ENCODE results near the gene DNAI2. TPM values are rescaled to one million over a fixed set of nuclear protein-coding genes. Genes with fewer than 3 reads are reported as not detected.
A peak's percentile ranks its signal among the peaks of the same experiment; 100 is the strongest.

Gene DNAI2
- total RNA-seq, 1 donor from 2014 or later: not detected

DNA sequence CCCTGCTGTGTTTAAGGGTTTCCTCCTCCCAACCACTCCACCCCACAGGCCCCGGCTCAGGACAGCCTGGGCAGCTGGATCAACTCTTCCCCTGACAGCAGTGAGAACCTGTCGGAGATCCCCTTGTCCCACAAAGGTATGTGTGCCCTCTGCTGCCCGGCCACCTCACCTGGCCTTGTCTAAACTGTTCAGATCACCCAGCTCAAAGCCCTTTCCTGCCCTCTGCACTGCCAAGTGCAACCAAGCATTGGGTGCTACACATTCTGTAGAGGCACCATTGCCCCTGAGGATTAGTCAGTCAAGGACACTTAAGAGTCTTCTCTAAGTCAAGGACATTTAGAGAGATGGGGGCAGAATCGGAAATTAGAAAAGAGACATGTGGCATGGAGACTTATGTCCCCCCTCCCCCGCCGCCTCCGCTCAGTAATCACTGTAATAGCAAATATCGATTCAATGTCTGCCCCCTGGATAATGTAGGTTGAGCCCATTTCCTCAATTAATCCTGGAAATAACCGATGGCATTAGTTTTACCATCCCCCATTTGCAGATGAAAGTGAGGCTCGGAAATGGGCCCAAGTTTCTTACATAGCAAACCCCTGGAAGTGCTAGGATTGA, 79.5 kb downstream of the DNAI2 start:
- H3K36me3 Mint-ChIP-seq (ENCODE audit: insufficient read depth): no peaks in the 10 kb centered on the region
- DNase-seq (ENCODE audit: low spot score, unreplicated experiment): no peak
- H3K4me1 Mint-ChIP-seq (ENCODE audit: low read depth): peaks cover 4% of the 10 kb centered on the region
- H3K27ac Mint-ChIP-seq: no peak overlapping the region
- H3K9me3 Mint-ChIP-seq (ENCODE audit: low read depth): no peaks in the 10 kb centered on the region
- TF ChIP-seq, protein P1, sequence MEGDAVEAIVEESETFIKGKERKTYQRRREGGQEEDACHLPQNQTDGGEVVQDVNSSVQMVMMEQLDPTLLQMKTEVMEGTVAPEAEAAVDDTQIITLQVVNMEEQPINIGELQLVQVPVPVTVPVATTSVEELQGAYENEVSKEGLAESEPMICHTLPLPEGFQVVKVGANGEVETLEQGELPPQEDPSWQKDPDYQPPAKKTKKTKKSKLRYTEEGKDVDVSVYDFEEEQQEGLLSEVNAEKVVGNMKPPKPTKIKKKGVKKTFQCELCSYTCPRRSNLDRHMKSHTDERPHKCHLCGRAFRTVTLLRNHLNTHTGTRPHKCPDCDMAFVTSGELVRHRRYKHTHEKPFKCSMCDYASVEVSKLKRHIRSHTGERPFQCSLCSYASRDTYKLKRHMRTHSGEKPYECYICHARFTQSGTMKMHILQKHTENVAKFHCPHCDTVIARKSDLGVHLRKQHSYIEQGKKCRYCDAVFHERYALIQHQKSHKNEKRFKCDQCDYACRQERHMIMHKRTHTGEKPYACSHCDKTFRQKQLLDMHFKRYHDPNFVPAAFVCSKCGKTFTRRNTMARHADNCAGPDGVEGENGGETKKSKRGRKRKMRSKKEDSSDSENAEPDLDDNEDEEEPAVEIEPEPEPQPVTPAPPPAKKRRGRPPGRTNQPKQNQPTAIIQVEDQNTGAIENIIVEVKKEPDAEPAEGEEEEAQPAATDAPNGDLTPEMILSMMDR (IDR thresholded peaks at IDR 0.05; ENCODE audit: unreplicated experiment): no peak
- peaks cover 73% of the 10 kb centered on the region for H3K27me3 Mint-ChIP-seq
- no peak overlapping the region for H3K4me3 Mint-ChIP-seq (ENCODE audit: low read depth)

DNA sequence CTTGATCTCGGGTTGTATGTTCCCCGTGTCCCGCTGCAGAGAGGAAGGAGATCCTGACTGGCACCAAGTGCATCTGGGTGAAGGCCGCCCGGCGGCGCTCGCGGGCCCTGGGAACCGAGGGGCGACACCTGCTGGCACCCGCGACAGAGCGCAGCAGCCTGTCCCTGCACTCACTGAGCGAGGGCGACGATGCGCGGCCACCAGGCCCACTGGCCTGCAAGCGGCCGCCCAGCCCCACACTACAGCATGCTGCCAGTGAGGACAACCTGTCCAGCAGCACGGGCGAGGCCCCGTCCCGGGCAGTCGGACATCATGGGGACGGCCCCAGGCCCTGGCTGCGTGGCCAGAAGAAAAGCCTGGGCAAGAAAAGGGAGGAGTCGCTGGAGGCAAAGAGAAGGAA, 80.1 kb downstream of the DNAI2 start:
- TF ChIP-seq, protein P1 (IDR thresholded peaks at IDR 0.05; ENCODE audit: unreplicated experiment): peak; percentile 92
- Mint-ChIP-seq H3K4me1 (ENCODE audit: low read depth) (peaks cover 5% of the 10 kb centered on the region), H3K27ac (no peak overlapping the region), H3K9me3 (ENCODE audit: low read depth) (no peaks in the 10 kb centered on the region), H3K27me3 (peaks cover 71% of the 10 kb centered on the region), H3K36me3 (ENCODE audit: insufficient read depth) (no peaks in the 10 kb centered on the region), H3K4me3 (ENCODE audit: low read depth) (no peak overlapping the region)
- DNase-seq (ENCODE audit: low spot score, unreplicated experiment): peak; percentile 67

DNA sequence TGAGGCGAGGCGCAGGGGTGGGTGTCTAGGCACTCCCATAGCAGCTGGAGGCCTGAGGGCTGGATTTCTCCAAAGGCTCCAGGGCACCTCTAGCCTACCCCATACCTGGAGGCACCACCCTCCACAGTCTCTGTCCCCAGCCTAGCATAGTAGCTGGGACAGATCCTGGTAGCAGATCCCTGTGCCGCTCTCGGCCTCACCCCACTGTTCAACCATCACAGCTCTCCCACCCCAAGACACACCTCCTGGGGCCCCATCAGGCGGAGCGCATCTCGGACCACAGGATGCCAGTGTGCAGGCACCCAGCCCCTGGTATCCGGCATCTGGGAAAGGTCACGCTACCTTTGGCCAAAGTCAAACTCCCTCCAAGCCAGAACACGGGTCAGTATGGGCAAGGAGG, 80.5 kb downstream of the DNAI2 start:
- H3K4me3 Mint-ChIP-seq (ENCODE audit: low read depth): no peak overlapping the region
- H3K9me3 Mint-ChIP-seq (ENCODE audit: low read depth): no peaks in the 10 kb centered on the region
- H3K27ac Mint-ChIP-seq: no peak overlapping the region
- DNase-seq (ENCODE audit: low spot score, unreplicated experiment): no peak
- peaks cover 5% of the 10 kb centered on the region for H3K4me1 Mint-ChIP-seq (ENCODE audit: low read depth)
- H3K27me3 Mint-ChIP-seq: peaks cover 68% of the 10 kb centered on the region
- TF ChIP-seq, protein P1 (IDR thresholded peaks at IDR 0.05; ENCODE audit: unreplicated experiment): no peak
- no peaks in the 10 kb centered on the region for H3K36me3 Mint-ChIP-seq (ENCODE audit: insufficient read depth)

- Mint-ChIP-seq H3K27ac (no peak overlapping the region), H3K4me1 (ENCODE audit: low read depth) (peaks cover 5% of the 10 kb centered on the region), H3K27me3 (peaks cover 65% of the 10 kb centered on the region), H3K36me3 (ENCODE audit: insufficient read depth) (no peaks in the 10 kb centered on the region), H3K9me3 (ENCODE audit: low read depth) (no peaks in the 10 kb centered on the region), H3K4me3 (ENCODE audit: low read depth) (no peak overlapping the region)
- DNase-seq (ENCODE audit: low spot score, unreplicated experiment): no peak
- TF ChIP-seq, protein P1 (IDR thresholded peaks at IDR 0.05; ENCODE audit: unreplicated experiment): no peak
Observed at GRCh38 chr17:74355065-74355464, 81.0 kb downstream of the DNAI2 start.

DNA sequence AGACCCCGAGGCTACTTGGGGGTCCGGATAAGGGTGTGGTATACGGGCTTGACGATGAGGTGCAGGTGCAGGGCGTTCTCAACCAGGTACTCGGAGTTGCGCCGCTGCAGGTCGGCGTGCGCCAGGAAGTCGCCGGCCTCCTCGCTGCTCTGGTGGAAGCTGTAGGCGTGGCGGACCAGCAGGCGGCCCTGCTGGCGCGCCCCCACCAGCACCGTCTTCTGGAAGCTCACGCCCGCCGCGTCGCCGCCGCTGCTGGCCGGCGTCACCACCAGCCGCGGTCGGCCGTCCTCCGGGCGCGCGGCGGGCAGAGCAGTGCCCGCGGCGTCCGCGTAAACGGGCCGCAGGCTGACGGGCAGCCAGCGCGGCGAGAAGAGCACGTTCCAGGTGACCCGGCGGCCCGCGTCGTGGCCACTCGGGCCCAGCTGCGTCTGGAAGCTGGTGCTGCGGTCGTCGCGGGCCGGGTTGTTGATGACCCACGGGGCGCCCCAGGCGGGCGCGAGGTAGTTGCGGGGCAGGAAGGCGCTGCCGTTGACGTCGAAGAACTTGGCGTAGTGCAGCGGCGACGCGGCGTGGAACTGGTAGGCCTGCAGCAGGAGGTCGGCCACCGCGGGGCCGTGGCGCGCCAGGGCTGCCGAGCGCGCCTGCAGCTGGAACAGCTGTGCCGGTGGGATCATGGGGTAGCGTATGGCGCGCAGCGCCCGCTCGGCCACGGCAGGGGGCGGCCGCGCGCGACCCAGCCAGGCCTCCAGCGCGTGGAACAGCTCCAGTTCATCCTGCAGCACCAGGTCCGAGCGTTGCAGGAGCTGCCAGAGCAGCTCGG, 82.8 kb downstream of the DNAI2 start:
- H3K4me3 Mint-ChIP-seq (ENCODE audit: low read depth): peak overlapping the region; percentile 37
- TF ChIP-seq, protein P1 (IDR thresholded peaks at IDR 0.05; ENCODE audit: unreplicated experiment): peak; percentile 38
- no peak overlapping the region for H3K27ac Mint-ChIP-seq
- no peaks in the 10 kb centered on the region for H3K36me3 Mint-ChIP-seq (ENCODE audit: insufficient read depth)
- H3K9me3 Mint-ChIP-seq (ENCODE audit: low read depth): no peaks in the 10 kb centered on the region
- H3K4me1 Mint-ChIP-seq (ENCODE audit: low read depth): peaks cover 7% of the 10 kb centered on the region
- H3K27me3 Mint-ChIP-seq: peaks cover 57% of the 10 kb centered on the region
- peak; percentile 46 for DNase-seq (ENCODE audit: low spot score, unreplicated experiment)
